SK-N-MC (cell line): ENCODE measurements around the gene PARP14.

ENCODE experiments used
- EZH2 ChIP-seq: fragments of 200-600 bp; sonication (generic); IDR thresholded peaks from one replicate; pipeline ENCODE4 v1.6.1; 2017; ENCODE audit warnings: antibody characterized with exemption
- FOXP2 ChIP-seq: optimal IDR thresholded peaks from 2 replicates; pipeline ENCODE3; 2011; ENCODE audit warnings: mild to moderate bottlenecking, moderate library complexity; ENCODE audit not compliant: insufficient read depth; ENCODE audit errors: extremely low read length, control extremely low read depth
- POLR2AphosphoS5 ChIP-seq: IDR thresholded peaks from 2 replicates; pipeline ENCODE4 v1.6.1; 2012; ENCODE audit warnings: mild to moderate bottlenecking, low read depth, low read length, borderline replicate concordance

- TF ChIP-seq POLR2AphosphoS5: no peak
- TF ChIP-seq EZH2: no peak
- TF ChIP-seq FOXP2: no peak
These were observed 47.5 kb downstream of the PARP14 start for GRCh38 chr3:122728186-122728585.
